Small intestine (tissue), 7 donors: ENCODE measurements around the gene VOPP1. TPM values are rescaled to one million over a fixed set of nuclear protein-coding genes. Genes with fewer than 3 reads are reported as not detected.
A peak's percentile ranks its signal among the peaks of the same experiment; 100 is the strongest.

Source experiments
- DNase-seq, 2 donors: peaks; one replicate each; pipeline versions ENCODE4 v3.0.0 to v3.0.0-alpha.2; 2013
- FAIRE-seq: peaks from 2 replicates; lab custom pipeline; 2012; peaks lifted over from hg19 to GRCh38; lab: Jason Lieb, UNC
- H3K27ac ChIP-seq, 3 donors: one replicate each; pipeline ENCODE4 v1.5.1; 2013; ENCODE audit warnings: low read length in 2 of 3, mild to moderate bottlenecking in 2 of 3, control low read depth in 1 of 3, inconsistent platforms in 1 of 3, low read depth in 1 of 3, moderate library complexity in 1 of 3
- H3K27me3 ChIP-seq, 3 donors: one replicate each; pipeline ENCODE4 v1.6.1; 2013; ENCODE audit warnings: low read length in 3 of 3, inconsistent platforms in 1 of 3; ENCODE audit not compliant: control insufficient read depth in 3 of 3, insufficient read depth in 3 of 3
- H3K36me3 ChIP-seq, 3 donors: one replicate each; pipeline ENCODE4 v1.6.1; 2013; ENCODE audit warnings: low read length in 3 of 3, inconsistent platforms in 1 of 3, low read depth in 1 of 3, mild to moderate bottlenecking in 1 of 3, moderate library complexity in 1 of 3; ENCODE audit not compliant: control insufficient read depth in 3 of 3, insufficient read depth in 2 of 3
- H3K4me1 ChIP-seq, 3 donors: one replicate each; pipeline ENCODE4 v1.6.1; 2013; ENCODE audit warnings: low read length in 2 of 3, inconsistent platforms in 1 of 3, low read depth in 1 of 3, mild to moderate bottlenecking in 1 of 3, moderate library complexity in 1 of 3; ENCODE audit not compliant: control insufficient read depth in 3 of 3, insufficient read depth in 2 of 3
- H3K4me3 ChIP-seq, 3 donors: one replicate each; pipeline ENCODE4 v1.5.1; 2013; ENCODE audit warnings: low read length in 3 of 3, control low read depth in 1 of 3, inconsistent platforms in 1 of 3, low read depth in 1 of 3, mild to moderate bottlenecking in 1 of 3, moderate library complexity in 1 of 3
- H3K9me3 ChIP-seq, 2 donors: one replicate each; pipeline ENCODE4 v1.6.1; 2013; ENCODE audit warnings: low read depth in 1 of 2, low read length in 1 of 2; ENCODE audit not compliant: control insufficient read depth in 2 of 2, insufficient read depth in 1 of 2
- WGBS, 3 donors: extraction: QIAGEN DNeasy Blood & Tissue Kit; methylation state at CpG; one replicate each; pipeline ENCODE4 v1.1.7; 2013; 5-methylcytosine and 5-hydroxymethylcytosine counted together
- polyA plus RNA-seq, 4 donors: library from polyadenylated mRNA; stranded (reverse) in 3 of 4; unstranded in 1 of 4; fragments of 200-250 nt in 3 of 4; fragments of 120-200 nt in 1 of 4; gene quantifications; one replicate each; pipeline versions ENCODE4 v1.2.1 to v1.2.3, GENCODE V29; 2013
- donor health status: healthy with polysubstance abuse.
- donor health status: control.
- donor health status: control.
- donor health status: Bipolar disorder and iron deficiency.
- donor health status: healthy.

VOPP1 gene
- polyA plus RNA-seq, 4 donors, result 24.6 to 37.8 (median 33.1) TPM

GRCh38 chr7:55435466-55435865 lies 136.8 kb downstream of the VOPP1 start:
- FAIRE-seq, result no peak
- Histone ChIP-seq H3K27me3 (no peaks in the 10 kb centered on the region), H3K9me3 (no peaks in the 10 kb centered on the region), H3K4me1 (peaks cover 0 to 7% (median 0%) of the 10 kb centered on the region in 3 donors), H3K36me3 (peaks cover 0 to 12% (median 0%) of the 10 kb centered on the region in 3 donors), H3K27ac (no peak overlapping the region), H3K4me3 (no peak overlapping the region)
- 81 to 90% (median 83%) methylated on average over 10 of the region's 10 CpGs for WGBS, 3 donors
- DNase-seq, result no peak

DNA sequence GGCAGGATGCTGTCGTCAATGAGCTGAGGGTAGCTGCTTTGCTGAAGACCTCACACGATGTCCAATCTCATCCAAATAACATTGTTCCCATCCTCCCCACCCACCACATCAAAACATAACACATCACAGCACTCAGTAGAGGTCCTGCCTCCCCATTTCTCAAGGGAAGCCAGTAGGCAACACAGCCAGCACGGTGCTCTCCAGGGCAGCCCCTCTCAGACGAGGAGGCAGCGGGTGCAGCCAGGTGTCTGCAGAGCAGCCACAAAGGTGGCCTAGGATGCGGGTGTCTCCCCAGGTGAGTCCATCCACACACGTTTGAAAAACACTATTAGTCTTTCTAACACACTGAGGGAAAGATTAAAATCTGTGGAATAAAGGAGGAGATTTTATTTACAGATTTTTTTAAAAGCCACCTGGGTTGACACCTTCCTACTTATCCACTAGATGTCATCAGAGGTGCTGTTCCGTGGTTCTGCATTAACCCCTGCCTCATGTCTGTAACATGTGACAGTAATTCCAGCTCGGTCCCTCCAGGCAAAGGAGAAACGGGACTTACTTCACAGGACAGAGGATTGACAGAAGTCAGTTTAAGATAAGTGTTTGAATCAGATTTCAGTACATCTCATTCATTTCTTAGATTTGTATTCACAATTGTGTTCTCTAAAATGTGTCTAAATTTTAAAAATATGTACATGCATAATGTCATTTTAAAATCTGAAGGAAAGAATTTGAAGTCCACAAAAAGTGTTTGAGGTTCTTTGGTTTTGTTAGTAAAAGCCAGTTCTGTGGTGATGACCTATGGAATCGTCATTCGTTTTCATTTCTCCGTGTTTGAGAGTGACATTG lies 139.1 kb downstream of the VOPP1 start:
- DNase-seq, result peak; percentile 38 to 64
- 63 to 65% (median 64%) methylated on average over 13 of the region's 13 CpGs for WGBS, 3 donors
- FAIRE-seq, result no peak

DNA sequence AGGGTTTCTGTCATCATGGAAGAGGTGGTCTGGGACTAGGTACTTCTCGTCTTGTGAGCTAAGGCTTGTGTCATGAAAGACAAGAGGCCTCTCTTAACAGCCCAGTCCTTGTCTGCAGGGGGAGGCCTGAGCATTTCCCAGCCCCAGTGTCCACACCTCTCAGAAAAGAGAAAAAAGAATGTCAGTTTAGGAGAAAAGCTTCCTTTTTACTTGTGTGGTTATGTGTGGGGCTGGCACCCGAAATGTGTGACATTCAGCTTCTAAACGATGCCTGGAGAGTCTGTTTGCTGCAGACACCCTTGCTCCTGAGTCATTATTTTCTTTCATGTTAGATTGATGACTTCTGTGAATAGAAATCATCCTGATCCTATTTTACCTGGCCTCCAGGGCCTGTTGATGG lies 139.8 kb downstream of the VOPP1 start:
- Histone ChIP-seq H3K4me3 (no peak overlapping the region), H3K27me3 (no peaks in the 10 kb centered on the region), H3K27ac (peak overlapping the region in 1 of 3 donors; percentile 6), H3K4me1 (peaks cover 0 to 7% (median 0%) of the 10 kb centered on the region in 3 donors), H3K36me3 (peaks cover 0 to 23% (median 0%) of the 10 kb centered on the region in 3 donors), H3K9me3 (no peaks in the 10 kb centered on the region)
- 78 to 81% (median 80%) methylated on average over 3 of the region's 3 CpGs for WGBS, 3 donors
- DNase-seq (no peak), FAIRE-seq (no peak)

More for the DNA sequence above, 139.1 kb downstream of the VOPP1 start:
- Histone ChIP-seq H3K36me3 (peaks cover 0 to 18% (median 0%) of the 10 kb centered on the region in 3 donors), H3K4me3 (no peak overlapping the region), H3K27ac (no peak overlapping the region), H3K9me3 (no peaks in the 10 kb centered on the region), H3K4me1 (peaks cover 0 to 7% (median 0%) of the 10 kb centered on the region in 3 donors), H3K27me3 (no peaks in the 10 kb centered on the region)

- no peak for FAIRE-seq
- Histone ChIP-seq H3K4me3 (no peak overlapping the region), H3K9me3 (no peaks in the 10 kb centered on the region), H3K36me3 (peaks cover 0 to 24% (median 0%) of the 10 kb centered on the region in 3 donors), H3K4me1 (peaks cover 0 to 7% (median 0%) of the 10 kb centered on the region in 3 donors), H3K27ac (no peak overlapping the region), H3K27me3 (no peaks in the 10 kb centered on the region)
- 5 to 38% (median 25%) methylated on average over 2 of the region's 2 CpGs for WGBS, 3 donors
- peak; percentile 35 to 38 for DNase-seq
Observed at GRCh38 chr7:55431898-55432297, 140.4 kb downstream of the VOPP1 start.

DNA sequence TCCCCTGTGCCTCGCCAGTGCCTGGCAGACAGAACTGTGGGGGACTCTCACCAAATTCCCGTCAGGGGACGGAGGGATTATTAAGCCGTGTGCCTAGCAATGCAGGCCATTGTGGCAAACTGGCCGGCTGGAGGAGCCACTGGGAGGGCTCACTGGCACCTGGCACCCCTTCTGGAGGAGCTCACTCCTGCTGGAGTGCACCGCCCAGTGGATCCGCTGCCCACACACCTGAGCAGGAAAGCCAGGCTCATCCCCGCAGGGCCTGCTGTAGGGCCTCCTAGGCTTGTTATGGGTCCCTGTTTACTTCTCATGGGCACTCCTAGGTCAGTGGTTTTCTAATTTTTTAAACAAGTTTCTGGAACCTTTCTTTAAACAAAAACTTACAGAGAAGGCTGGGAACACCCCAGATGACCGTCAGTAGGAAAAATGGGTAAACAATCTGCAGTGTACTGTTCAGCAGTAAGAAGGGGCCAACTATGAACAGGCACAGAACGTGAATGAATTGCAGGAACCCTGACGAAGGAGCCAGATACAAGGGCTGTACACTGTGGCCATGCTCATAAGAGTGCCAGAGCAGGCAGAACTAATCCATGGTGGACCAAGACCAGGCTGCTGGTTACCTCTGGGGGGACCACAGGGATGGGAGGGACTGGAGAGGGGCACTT lies 142.3 kb downstream of the VOPP1 start:
- H3K27me3 ChIP-seq, result no peaks in the 10 kb centered on the region
- DNase-seq, result no peak
- peaks cover 0 to 7% (median 0%) of the 10 kb centered on the region in 3 donors for H3K4me1 ChIP-seq
- no peaks in the 10 kb centered on the region for H3K9me3 ChIP-seq
- H3K36me3 ChIP-seq, result peaks cover 0 to 38% (median 4%) of the 10 kb centered on the region in 3 donors
- H3K27ac ChIP-seq, result no peak overlapping the region
- no peak for FAIRE-seq
- WGBS, 3 donors, result 74 to 86% (median 84%) methylated on average over 11 of the region's 11 CpGs
- no peak overlapping the region for H3K4me3 ChIP-seq

- Histone ChIP-seq H3K27ac (no peak overlapping the region), H3K4me1 (peaks cover 0 to 7% (median 0%) of the 10 kb centered on the region in 3 donors), H3K9me3 (no peaks in the 10 kb centered on the region), H3K4me3 (peak overlapping the region in 1 of 3 donors; percentile 24), H3K36me3 (peaks cover 0 to 42% (median 4%) of the 10 kb centered on the region in 3 donors), H3K27me3 (no peaks in the 10 kb centered on the region)
- no peak for FAIRE-seq
- 73 to 95% (median 89%) methylated on average over 11 of the region's 11 CpGs for WGBS, 3 donors
- DNase-seq, result no peak
Observed at GRCh38 chr7:55427800-55428199, 144.5 kb downstream of the VOPP1 start.

DNA sequence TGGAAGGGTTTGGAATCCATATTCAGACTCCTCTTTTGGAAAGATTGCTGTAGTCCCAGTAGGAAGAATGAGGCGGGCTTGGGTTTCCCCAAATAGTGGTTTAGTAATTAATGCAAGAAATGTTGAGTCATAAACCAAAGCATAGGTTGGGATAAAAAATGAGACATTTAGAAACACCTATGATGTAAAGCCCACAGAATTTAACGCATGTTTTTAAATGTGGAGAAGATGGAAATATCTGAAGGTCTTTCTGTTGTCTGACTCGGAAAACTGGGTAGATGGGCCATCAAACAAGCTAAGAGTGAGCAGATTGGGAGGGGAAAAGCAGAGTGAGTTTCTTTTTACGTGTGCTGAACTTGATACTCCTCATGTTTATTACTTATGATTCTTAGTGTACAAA lies 145.0 kb downstream of the VOPP1 start:
- DNase-seq, result no peak
- Histone ChIP-seq H3K4me1 (peaks cover 0 to 7% (median 0%) of the 10 kb centered on the region in 3 donors), H3K27ac (no peak overlapping the region), H3K36me3 (peaks cover 0 to 38% (median 4%) of the 10 kb centered on the region in 3 donors), H3K27me3 (no peaks in the 10 kb centered on the region), H3K4me3 (no peak overlapping the region), H3K9me3 (no peaks in the 10 kb centered on the region)
- WGBS, 3 donors, result 60 to 73% (median 68%) methylated on average over 4 of the region's 4 CpGs
- no peak for FAIRE-seq

DNA sequence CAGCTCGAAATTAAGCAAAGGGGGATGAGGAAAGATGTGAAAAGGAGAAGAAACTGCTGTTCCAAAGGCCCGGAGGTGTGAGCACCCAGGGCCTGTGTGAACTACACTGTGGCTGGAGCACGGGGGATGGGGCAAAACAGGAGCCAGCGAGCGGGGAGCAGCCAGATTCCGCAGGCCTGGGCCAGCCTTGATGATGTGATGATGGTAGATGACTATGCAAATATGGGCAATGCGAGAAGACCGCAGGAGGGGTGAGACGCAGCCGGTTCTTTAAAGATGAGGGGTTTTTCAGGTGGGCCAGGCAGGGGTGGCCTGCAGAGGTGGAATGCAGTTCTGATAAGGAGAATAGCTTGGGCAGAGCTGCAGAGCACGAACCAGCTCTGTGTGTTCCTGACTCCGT lies 145.6 kb downstream of the VOPP1 start:
- no peak for FAIRE-seq

More for the DNA sequence above, 145.6 kb downstream of the VOPP1 start:
- Histone ChIP-seq H3K36me3 (peaks cover 0 to 35% (median 4%) of the 10 kb centered on the region in 3 donors), H3K9me3 (no peaks in the 10 kb centered on the region), H3K4me3 (no peak overlapping the region), H3K4me1 (peaks cover 0 to 4% (median 0%) of the 10 kb centered on the region in 3 donors), H3K27me3 (no peaks in the 10 kb centered on the region), H3K27ac (no peak overlapping the region)
- 87 to 90% (median 88%) methylated on average over 12 of the region's 12 CpGs for WGBS, 3 donors
- no peak for DNase-seq
